Retinal pigment epithelial cell (primary cell): ENCODE data around the gene QRSL1.
A peak's percentile ranks its signal among the peaks of the same experiment; 100 is the strongest.
"Not testable (repeated sequence)": the region's sequence is repeated elsewhere in the genome, so short reads cannot be mapped to it uniquely, and the experiment has no call there.

Experiments used
- DNase-seq: peaks from one replicate; pipeline ENCODE4 v3.0.0-alpha.2; 2010; ENCODE audit warnings: low read depth
- H3K4me3 ChIP-seq: 2 replicates; pipeline ENCODE4 v1.5.1; 2011; ENCODE audit warnings: mild to moderate bottlenecking, low read length, control low read depth, moderate library complexity
- TF ChIP-seq, protein P1 (sequence below): conservative IDR thresholded peaks from 2 replicates; pipeline ENCODE4 v1.5.1; 2011; ENCODE audit warnings: low read depth, low read length, control low read depth, inconsistent platforms

The QRSL1 gene

DNA sequence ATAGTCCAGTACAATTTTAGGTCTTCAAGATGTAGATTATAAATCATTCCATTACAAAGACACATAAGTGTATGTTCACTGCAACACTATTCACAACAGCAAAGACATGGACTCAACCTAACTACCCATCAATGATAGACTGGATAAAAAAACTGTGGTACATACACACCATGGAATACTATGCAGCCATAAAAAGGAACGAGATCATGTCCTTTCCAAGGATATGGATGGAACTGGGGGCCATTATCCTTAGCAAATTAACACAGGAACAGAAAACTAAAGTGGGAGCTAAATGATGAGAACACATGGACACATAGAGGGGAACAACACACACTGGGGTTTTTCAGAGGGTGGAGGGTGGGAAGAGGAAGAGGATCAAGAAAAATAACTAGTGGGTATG, 6.3 kb upstream of the QRSL1 start:
- H3K4me3 ChIP-seq, result no peak overlapping the region
- TF ChIP-seq, protein P1, sequence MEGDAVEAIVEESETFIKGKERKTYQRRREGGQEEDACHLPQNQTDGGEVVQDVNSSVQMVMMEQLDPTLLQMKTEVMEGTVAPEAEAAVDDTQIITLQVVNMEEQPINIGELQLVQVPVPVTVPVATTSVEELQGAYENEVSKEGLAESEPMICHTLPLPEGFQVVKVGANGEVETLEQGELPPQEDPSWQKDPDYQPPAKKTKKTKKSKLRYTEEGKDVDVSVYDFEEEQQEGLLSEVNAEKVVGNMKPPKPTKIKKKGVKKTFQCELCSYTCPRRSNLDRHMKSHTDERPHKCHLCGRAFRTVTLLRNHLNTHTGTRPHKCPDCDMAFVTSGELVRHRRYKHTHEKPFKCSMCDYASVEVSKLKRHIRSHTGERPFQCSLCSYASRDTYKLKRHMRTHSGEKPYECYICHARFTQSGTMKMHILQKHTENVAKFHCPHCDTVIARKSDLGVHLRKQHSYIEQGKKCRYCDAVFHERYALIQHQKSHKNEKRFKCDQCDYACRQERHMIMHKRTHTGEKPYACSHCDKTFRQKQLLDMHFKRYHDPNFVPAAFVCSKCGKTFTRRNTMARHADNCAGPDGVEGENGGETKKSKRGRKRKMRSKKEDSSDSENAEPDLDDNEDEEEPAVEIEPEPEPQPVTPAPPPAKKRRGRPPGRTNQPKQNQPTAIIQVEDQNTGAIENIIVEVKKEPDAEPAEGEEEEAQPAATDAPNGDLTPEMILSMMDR, result no peak
- DNase-seq, result no peak

DNA sequence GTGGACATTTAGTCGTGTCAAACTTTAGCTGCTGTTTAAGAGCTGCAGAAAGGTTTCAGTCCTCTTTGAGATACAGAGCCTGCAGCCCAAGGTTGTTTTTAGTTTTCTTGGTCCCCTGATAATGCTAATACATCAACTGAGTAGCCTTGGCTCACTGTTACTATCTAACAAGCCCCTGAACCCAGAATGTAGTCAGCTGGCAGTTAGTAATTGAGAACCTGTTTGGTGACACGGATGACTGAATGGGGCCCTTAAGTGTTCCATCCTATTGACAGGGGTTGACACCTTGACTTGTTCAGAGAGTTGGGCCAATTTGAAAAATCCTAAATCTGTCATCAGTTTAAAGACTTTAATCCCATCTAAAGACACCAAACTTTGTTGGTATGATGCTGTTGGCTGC, 2.9 kb upstream of the QRSL1 start:
- H3K4me3 ChIP-seq, result no peak overlapping the region
- TF ChIP-seq, protein P1, result no peak
- DNase-seq, result no peak

DNA sequence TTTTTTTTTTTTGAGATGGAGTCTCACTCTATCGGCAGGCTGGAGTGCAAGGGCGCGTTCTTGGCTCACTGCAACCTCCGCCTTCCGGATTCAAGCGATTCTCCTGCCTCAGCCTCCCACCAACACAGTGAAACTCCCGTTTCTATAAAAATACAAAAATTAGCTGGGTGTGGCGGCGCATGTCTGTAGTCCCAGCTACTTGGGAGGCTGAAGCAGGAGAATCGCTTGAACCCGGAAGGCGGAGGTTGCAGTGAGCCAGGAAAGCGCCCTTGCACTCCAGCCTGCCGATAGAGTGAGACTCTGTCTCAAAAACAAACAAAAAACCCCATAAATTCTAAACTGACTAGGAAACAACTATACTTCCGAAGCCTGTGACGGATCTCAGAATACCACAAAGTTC, 1.6 kb upstream of the QRSL1 start:
- not testable (repeated sequence) for DNase-seq, H3K4me3 ChIP-seq

DNA sequence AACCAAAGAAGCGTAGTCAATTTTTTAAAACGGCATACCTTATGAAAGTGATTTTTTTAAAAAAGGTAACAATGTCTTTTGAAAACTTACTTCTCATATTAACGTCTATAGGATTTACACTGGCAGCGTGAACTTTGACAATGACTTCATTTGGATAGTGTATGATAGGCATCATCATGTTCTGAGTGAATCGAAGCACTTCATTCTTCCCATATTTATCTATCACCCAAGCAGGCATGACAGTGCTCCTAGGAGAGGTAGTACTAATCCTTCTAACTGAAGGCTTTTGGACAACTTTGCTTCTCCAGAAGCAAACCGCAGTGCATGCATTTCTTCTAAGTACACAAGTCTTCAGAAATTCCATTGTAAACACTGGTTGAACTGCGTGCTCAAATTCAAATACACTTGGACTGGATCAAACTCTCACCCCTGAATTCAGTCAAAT, 698 bp upstream of the QRSL1 start:
- TF ChIP-seq, protein P1, result no peak
- DNase-seq, result no peak
- peak overlapping the region; percentile 97 for H3K4me3 ChIP-seq

DNA sequence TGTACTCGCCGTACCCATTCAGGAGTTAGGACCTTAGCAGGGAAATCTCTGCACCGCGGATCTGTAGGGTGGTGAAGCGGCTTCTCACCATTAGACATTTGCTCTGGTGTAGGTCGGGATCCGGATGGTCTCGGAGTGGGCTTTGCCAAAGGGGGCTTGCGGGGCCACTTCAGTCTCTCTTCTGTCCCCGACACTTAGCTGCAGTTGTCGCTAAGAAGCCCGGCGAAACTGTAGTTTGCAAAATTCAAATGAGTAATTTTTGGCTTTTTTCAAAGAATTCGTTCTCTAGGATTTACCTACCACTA, 433 bp downstream of the QRSL1 start:
- peak overlapping the region; percentile 97 for H3K4me3 ChIP-seq
- no peak for DNase-seq
- TF ChIP-seq, protein P1, result no peak

DNA sequence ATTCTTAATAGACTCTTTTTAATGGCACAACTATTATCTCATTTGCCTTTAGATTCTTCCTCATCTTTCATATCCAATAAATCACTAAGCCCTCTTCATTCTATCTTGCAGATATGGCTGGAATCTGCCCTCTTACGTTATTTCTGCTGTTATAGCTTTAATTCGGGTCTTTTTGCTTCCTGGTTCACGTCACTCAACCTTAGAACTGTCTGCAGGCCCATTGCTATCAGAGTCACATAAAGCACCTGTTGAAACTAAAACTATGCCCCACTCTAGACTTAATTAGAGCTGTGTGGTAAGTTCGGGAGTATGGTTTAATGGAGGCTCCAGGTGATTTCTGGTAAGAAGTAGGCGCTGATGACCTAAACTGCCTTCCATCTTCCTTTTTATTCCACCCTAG, 988 bp downstream of the QRSL1 start:
- TF ChIP-seq, protein P1, result no peak
- DNase-seq, result no peak
- H3K4me3 ChIP-seq, result peak overlapping the region; percentile 97

DNA sequence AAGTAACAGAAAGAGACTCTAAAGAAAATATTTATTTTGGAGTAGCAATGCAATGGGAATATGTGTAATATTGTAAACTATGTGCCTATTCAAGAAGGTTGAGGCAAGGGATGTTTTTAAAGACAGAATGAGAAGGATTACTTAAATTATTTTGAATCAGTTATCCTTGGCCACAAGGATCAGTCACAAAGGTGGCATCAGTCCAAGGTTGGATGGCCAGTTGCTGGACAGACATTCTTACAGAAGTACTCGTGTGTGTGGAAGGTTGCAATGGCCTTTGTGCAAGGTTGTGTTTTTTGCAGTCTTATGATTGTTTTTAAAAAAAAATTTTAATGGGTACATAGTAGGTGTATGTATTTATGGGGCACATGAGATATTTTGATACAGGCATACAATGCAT, 2.0 kb downstream of the QRSL1 start:
- TF ChIP-seq, protein P1, result no peak
- no peak for DNase-seq
- no peak overlapping the region for H3K4me3 ChIP-seq

DNA sequence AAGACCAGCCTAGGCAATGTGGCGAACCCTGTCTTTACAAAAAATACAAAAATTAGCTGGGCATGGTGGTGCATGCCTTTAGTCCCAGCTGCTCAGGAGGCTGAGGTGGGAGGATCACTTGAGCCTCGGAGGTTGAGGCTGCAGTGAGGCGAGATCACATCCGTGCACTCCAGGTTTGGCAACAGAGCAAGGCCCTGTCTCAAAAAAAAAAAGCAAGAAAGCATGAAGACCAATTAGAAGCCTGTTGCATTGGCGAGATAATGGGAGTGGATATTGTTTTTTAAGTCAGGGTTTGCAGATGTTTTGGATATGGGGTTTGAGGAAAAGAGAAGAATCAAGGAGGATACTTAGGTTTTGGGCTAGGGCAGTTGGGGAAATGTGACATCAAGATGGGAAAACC, 5.2 kb downstream of the QRSL1 start:
- H3K4me3 ChIP-seq, result no peak overlapping the region
- no peak for DNase-seq
- TF ChIP-seq, protein P1, result no peak
